Aorta (tissue), 5 donors: ENCODE measurements around the gene PUSL1. TPM values are rescaled to one million over a fixed set of nuclear protein-coding genes. Genes with fewer than 3 reads are reported as not detected.

Experiments used
- ATAC-seq: fragments of 200-7000 bp; cut with Tn5 transposase; one replicate; pipeline ENCODE4 v1.9.1; 2022; ENCODE audit warnings: moderate library complexity; ENCODE audit not compliant: low FRiP score
- DNase-seq, 2 donors: peaks; one replicate each; pipeline ENCODE4 v3.0.0-alpha.2; 2020
- H3K27ac ChIP-seq, 2 donors: one replicate each; pipeline ENCODE4 v1.5.1; 2013; ENCODE audit warnings: low read length in 2 of 2, mild to moderate bottlenecking in 2 of 2, moderate library complexity in 2 of 2, control low read depth in 1 of 2, inconsistent platforms in 1 of 2, low read depth in 1 of 2
- H3K27me3 ChIP-seq, 2 donors: one replicate each; pipeline ENCODE4 v1.6.1; 2013; ENCODE audit warnings: control low read depth in 1 of 2, low read length in 1 of 2, mild to moderate bottlenecking in 1 of 2, moderate library complexity in 1 of 2; ENCODE audit not compliant: insufficient read depth in 2 of 2, control insufficient read depth in 1 of 2
- H3K36me3 ChIP-seq, 2 donors: one replicate each; pipeline ENCODE4 v1.6.1; 2013; ENCODE audit warnings: control low read depth in 1 of 2, low read length in 1 of 2, mild to moderate bottlenecking in 1 of 2; ENCODE audit not compliant: insufficient read depth in 2 of 2, control insufficient read depth in 1 of 2
- H3K4me1 ChIP-seq, 2 donors: one replicate each; pipeline ENCODE4 v1.6.1; 2013; ENCODE audit warnings: low read length in 2 of 2, control low read depth in 1 of 2, mild to moderate bottlenecking in 1 of 2, moderate library complexity in 1 of 2; ENCODE audit not compliant: insufficient read depth in 2 of 2, control insufficient read depth in 1 of 2
- H3K4me3 ChIP-seq, 2 donors: one replicate each; pipeline ENCODE4 v1.5.1; 2013; ENCODE audit warnings: low read length in 2 of 2, control low read depth in 1 of 2, mild to moderate bottlenecking in 1 of 2
- H3K9me3 ChIP-seq: one replicate; pipeline ENCODE4 v1.6.1; 2013; ENCODE audit warnings: mild to moderate bottlenecking, low read length; ENCODE audit not compliant: control insufficient read depth
- WGBS, 2 donors: extraction: QIAGEN DNeasy Blood & Tissue Kit; methylation state at CpG; one replicate each; pipeline ENCODE4 v1.1.7; 2013; 5-methylcytosine and 5-hydroxymethylcytosine counted together
- intact Hi-C, 2 donors: fragments of 100-400 bp; cut with DNase I; formaldehyde crosslinking; loops; one replicate each; pipeline versions ENCODE4 v1.14.2 to v1.15.0; 2022
- polyA plus RNA-seq, 2 donors: library from polyadenylated mRNA; stranded (reverse); fragments of 200-250 nt; gene quantifications; one replicate each; pipeline ENCODE4 v1.2.3, GENCODE V29; 2013
- total RNA-seq, 2 donors: library from RNA; stranded (reverse); fragmentation: NEBNext Ultra II Directional; extraction: Animal tissue kit (Norgen Biotek cat#: 25700); gene quantifications; one replicate each; pipeline ENCODE4 v1.2.1, GENCODE V29; 2021
- donor health status: healthy with polysubstance abuse.
- donor health status: Bipolar disorder and iron deficiency.
- donor health status: DM: no; HTN: no; CAD: no.
- donor health status: DM: no; HTN: no; CAD: no.
- donor health status: DM: yes; HTN: yes; CAD: no.

PUSL1 gene
- total and polyA plus RNA-seq, 4 donors = 5.8 to 13.7 (median 10.0) TPM

- H3K4me3 ChIP-seq = no peak overlapping the region
- H3K9me3 ChIP-seq = no peaks in the 10 kb centered on the region
- H3K4me1 ChIP-seq = no peaks in the 10 kb centered on the region
- intact Hi-C loops = no loop called here
- DNase-seq (no peak), ATAC-seq (no peak)
- H3K27me3 ChIP-seq = no peaks in the 10 kb centered on the region
- 64 to 72% methylated on average over 10 of the region's 10 CpGs for WGBS, 2 donors
- peaks cover 0 to 2% of the 10 kb centered on the region in 2 donors for H3K36me3 ChIP-seq
- no peak overlapping the region for H3K27ac ChIP-seq
Observed at GRCh38 chr1:1264868-1265272, 43.5 kb upstream of the PUSL1 start.

DNA sequence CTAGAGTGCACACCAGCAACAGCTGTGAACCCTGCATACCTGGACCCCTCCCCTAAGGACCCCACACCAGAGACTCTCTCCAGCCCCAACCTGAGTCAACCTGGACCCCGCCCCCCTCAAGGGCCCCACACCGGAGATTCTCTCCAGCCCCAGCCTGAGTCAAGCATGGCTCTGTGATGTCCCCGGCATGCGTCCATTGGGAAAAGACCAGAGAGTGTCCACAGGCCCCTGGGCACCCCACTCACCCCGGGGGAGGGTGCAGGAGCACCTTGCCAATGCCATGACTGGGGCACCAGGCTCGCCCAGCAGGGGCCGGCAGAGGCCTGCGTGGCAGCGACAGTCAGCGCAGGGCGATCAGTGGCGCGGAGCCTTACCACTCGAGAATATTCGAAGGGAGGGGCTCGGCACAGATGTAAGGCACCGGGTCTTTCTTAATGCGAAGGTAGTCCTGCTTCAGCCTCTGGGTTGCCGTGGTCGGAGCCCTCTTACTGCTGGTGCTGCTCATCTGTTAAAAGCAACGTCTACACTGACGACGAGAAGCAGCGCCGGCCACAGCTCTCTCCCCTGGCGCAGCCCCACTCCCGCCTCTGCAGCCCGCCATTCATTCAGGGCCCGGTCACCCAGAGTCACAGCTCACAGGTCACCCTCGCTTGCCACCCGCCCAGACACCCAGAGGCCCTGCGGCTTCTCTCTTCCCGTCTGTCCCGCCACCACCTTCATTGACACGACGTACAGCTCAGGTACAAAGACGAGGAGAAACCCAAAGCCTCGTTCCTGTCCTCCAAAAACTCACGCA is 40.7 kb upstream of the PUSL1 start:
- peaks cover 0 to 2% of the 10 kb centered on the region in 2 donors for H3K36me3 ChIP-seq
- 94 to 95% methylated on average over 39 of the region's 39 CpGs for WGBS, 2 donors
- no peaks in the 10 kb centered on the region for H3K4me1 ChIP-seq
- H3K4me3 ChIP-seq = no peak overlapping the region
- no peak for ATAC-seq
- no peaks in the 10 kb centered on the region for H3K27me3 ChIP-seq
- no peaks in the 10 kb centered on the region for H3K9me3 ChIP-seq
- no peak overlapping the region for H3K27ac ChIP-seq
- no peak for DNase-seq
- intact Hi-C loops = no loop called here

DNA sequence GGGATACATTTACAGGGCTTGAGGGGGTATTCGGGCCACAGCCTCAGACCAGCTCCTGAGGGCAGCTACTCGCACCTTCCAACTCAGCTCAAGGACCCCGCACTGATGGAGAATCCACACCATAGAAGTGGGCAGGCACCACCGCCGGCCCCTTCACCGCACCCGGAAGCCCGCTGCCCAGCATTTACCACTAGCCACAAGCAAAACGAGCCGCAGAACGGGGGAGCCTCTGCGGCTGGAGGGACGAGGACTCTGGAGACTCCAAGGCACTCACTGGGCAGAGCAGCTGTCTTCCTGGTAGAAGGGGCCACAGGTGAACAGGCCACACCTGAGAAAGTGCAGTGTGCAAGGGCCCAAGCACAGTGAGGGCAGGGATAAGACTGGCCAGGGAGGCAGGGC is 40.1 kb upstream of the PUSL1 start:
- intact Hi-C loops = no loop called here
- Histone ChIP-seq H3K27me3 (no peaks in the 10 kb centered on the region), H3K4me1 (no peaks in the 10 kb centered on the region), H3K27ac (no peak overlapping the region), H3K9me3 (no peaks in the 10 kb centered on the region), H3K36me3 (no peaks in the 10 kb centered on the region), H3K4me3 (no peak overlapping the region)
- 93 to 95% methylated on average over 13 of the region's 13 CpGs for WGBS, 2 donors
- DNase-seq (no peak), ATAC-seq (no peak)

DNA sequence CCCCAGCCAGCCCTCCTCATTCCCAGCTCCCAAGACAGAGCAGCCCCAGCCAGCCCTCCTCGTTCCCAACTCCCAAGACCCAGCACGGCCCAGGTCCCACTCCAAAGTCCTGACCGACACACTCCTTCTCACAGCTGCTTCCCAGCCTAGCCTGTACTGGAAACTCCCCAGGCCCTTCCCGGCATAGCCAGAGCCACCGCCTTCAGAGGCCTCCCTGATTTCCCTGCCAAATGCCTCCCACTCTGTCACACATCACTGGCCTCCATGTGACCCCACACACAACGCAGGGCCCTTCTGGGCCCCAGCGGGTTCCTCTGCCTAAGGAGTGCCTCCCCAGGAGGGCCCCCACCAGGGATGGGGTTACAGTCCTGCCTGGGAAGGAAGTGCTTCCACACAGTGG is 37.6 kb upstream of the PUSL1 start:
- intact Hi-C loops = no loop called here
- DNase-seq = peak in 1 of 2 donors; percentile 57
- Histone ChIP-seq H3K27me3 (no peaks in the 10 kb centered on the region), H3K36me3 (no peaks in the 10 kb centered on the region), H3K9me3 (no peaks in the 10 kb centered on the region), H3K4me1 (no peaks in the 10 kb centered on the region), H3K4me3 (no peak overlapping the region), H3K27ac (no peak overlapping the region)
- 67 to 76% methylated on average over 7 of the region's 7 CpGs for WGBS, 2 donors
- ATAC-seq = no peak

- Histone ChIP-seq H3K36me3 (no peaks in the 10 kb centered on the region), H3K9me3 (no peaks in the 10 kb centered on the region), H3K27me3 (no peaks in the 10 kb centered on the region), H3K4me3 (peak overlapping the region; percentile 88 to 96), H3K4me1 (no peaks in the 10 kb centered on the region), H3K27ac (no peak overlapping the region)
- ATAC-seq (no peak), DNase-seq (peak in 1 of 2 donors; percentile 48)
- intact Hi-C loops = no loop called here
- 42% methylated on average over 43 of the region's 43 CpGs for WGBS, 2 donors
Observed at GRCh38 chr1:1272341-1273208, 35.8 kb upstream of the PUSL1 start.

DNA sequence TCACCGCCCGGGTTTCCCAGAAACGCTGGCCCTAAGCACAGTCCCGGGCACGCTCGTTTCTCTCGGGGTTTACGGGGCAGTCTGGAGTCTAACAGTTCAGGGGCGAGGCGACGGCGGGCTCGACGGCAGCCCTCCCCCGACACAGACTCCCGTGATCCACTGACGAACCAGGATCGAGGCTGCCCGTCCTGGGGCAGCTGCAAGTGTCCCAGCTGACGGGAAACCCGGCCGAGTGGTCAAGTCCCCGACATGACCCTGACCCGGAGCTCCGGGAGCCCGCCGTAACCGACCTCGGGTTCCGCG is 35.2 kb upstream of the PUSL1 start:
- DNase-seq = no peak
- Histone ChIP-seq H3K27me3 (no peaks in the 10 kb centered on the region), H3K27ac (no peak overlapping the region), H3K4me3 (peak overlapping the region; percentile 88 to 96), H3K9me3 (no peaks in the 10 kb centered on the region), H3K4me1 (no peaks in the 10 kb centered on the region), H3K36me3 (no peaks in the 10 kb centered on the region)
- 1% methylated on average over 31 of the region's 31 CpGs for WGBS, 2 donors
- intact Hi-C loops = no loop called here
- ATAC-seq = no peak

DNA sequence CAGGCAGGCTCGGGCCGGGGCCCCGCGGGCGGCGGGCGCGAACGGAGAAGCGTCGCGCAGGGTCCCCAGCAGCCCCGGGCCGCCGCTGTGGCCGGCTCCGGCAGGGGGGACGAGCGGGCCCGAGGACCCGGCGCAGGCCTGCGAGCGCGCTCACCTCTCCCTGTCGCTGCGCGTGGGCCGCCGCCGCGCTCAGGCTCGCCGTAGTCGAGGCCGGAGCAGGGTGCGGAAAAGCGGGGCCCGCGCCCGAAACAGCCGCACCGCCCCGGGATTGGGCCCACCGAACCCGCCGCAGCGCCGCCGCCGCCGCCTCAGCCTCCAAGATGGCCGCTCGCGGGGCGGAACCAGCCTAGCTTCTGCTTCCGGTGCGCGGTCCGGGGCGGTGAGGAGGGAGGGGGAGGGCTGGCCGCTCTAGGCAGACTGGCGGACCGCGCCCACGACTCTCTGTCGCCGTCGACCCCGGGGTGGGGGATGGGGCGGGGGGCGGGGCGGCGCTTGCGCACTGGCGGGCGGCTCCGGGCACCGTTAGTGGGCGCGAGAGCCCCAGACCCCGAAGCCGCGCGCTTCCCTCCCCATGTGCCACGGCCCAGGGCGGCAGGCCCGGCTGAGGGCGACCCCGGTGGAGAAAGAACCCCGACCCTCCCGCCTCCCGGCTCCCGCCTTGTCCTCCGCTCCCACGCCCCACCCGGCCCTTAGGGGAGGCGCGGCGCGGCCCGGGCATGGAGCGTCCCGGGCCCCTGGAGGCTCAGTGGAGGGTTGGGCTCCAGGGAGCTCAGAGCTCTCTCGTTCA is 34.7 kb upstream of the PUSL1 start, which contains the start of gene UBE2J2:
Gene UBE2J2, minus strand, starts transcription at position 343 of the 787 bp plus-strand sequence. CDS start 5,862 bp downstream, outside the sequence.
- H3K4me1 ChIP-seq = no peaks in the 10 kb centered on the region
- H3K9me3 ChIP-seq = no peaks in the 10 kb centered on the region
- ATAC-seq = peak; percentile 97
- DNase-seq = peak; percentile 97 to 98
- H3K27ac ChIP-seq = no peak within 1 kb of the TSS
- peak within 1 kb of the TSS; percentile 88 to 96 for H3K4me3 ChIP-seq
- H3K36me3 ChIP-seq = no peaks in the 10 kb centered on the region
- 1% methylated on average over 78 to 105 of the region's 105 CpGs for WGBS, 2 donors
- intact Hi-C loops = no loop called here
- H3K27me3 ChIP-seq = no peaks in the 10 kb centered on the region

GRCh38 chr1:1274299-1274930 is 34.0 kb upstream of the PUSL1 start:
- Histone ChIP-seq H3K4me1 (no peaks in the 10 kb centered on the region), H3K27me3 (no peaks in the 10 kb centered on the region), H3K36me3 (no peaks in the 10 kb centered on the region), H3K9me3 (no peaks in the 10 kb centered on the region), H3K27ac (no peak overlapping the region), H3K4me3 (peak overlapping the region; percentile 82 to 88)
- peak; percentile 44 for ATAC-seq
- 12 to 13% methylated on average over 31 of the region's 31 CpGs for WGBS, 2 donors
- DNase-seq = peak in 1 of 2 donors; percentile 75
- intact Hi-C loops = no loop called here
